Fibroblast of the aortic adventitia (primary cell): Measurements from ENCODE around the gene MESP2. TPM values are rescaled to one million over a fixed set of nuclear protein-coding genes. Genes with fewer than 3 reads are reported as not detected.
A peak's percentile ranks its signal among the peaks of the same experiment; 100 is the strongest.

Experiments
- DNase-seq: peaks from one replicate; pipeline ENCODE4 v3.0.0-alpha.2; 2010; ENCODE audit warnings: low read depth
- H3K4me3 ChIP-seq: 2 replicates; pipeline ENCODE4 v1.5.1; 2011; ENCODE audit warnings: low read depth, mild to moderate bottlenecking, control low read depth, low read length, moderate library complexity
- CTCF ChIP-seq: IDR thresholded peaks from 2 replicates; pipeline ENCODE4 v1.5.1; 2011; ENCODE audit warnings: mild to moderate bottlenecking, low read length, control low read depth, inconsistent platforms; ENCODE audit not compliant: insufficient read depth
- total RNA-seq: library from RNA; depleted of rRNA; stranded (reverse); fragments of >200 nt; gene quantifications from 2 replicates; pipeline ENCODE4 v1.2.3, GENCODE V29; 2012; ENCODE audit warnings: low replicate concordance

MESP2 gene
- total RNA-seq, 1 donor: 1.3 TPM

GRCh38 chr15:89761009-89761831 lies 14.9 kb upstream of the MESP2 start:
- no peak for DNase-seq
- no peak for TF ChIP-seq CTCF

GRCh38 chr15:89761929-89762328 lies 14.2 kb upstream of the MESP2 start:
- no peak overlapping the region for H3K4me3 ChIP-seq
- TF ChIP-seq CTCF: no peak
- no peak for DNase-seq

More at GRCh38 chr15:89761009-89761831, 14.9 kb upstream of the MESP2 start:
- H3K4me3 ChIP-seq: no peak overlapping the region

GRCh38 chr15:89765694-89766093 lies 10.4 kb upstream of the MESP2 start:
- H3K4me3 ChIP-seq: no peak overlapping the region
- no peak for TF ChIP-seq CTCF
- DNase-seq: no peak

GRCh38 chr15:89766357-89767311 lies 9.5 kb upstream of the MESP2 start:
- no peak overlapping the region for H3K4me3 ChIP-seq
- TF ChIP-seq CTCF: no peak
- DNase-seq: no peak

- DNase-seq: no peak
- TF ChIP-seq CTCF: no peak
- no peak overlapping the region for H3K4me3 ChIP-seq
These were observed 8.7 kb upstream of the MESP2 start for GRCh38 chr15:89767411-89767915.

- no peak overlapping the region for H3K4me3 ChIP-seq
- no peak for TF ChIP-seq CTCF
- peak; percentile 89 for DNase-seq
These were observed 8.0 kb upstream of the MESP2 start for GRCh38 chr15:89768071-89768500.
